GM19239 (cell line): Measurements from ENCODE around the gene C2orf66.

Experiments used
- DNase-seq: peaks from one replicate; pipeline ENCODE4 v3.0.0; 2011; ENCODE audit warnings: low spot score; ENCODE audit not compliant: insufficient read length
- FAIRE-seq: peaks from 2 replicates; lab custom pipeline; 2011; peaks lifted over from hg19 to GRCh38; lab: Jason Lieb, UNC

Gene C2orf66

DNA sequence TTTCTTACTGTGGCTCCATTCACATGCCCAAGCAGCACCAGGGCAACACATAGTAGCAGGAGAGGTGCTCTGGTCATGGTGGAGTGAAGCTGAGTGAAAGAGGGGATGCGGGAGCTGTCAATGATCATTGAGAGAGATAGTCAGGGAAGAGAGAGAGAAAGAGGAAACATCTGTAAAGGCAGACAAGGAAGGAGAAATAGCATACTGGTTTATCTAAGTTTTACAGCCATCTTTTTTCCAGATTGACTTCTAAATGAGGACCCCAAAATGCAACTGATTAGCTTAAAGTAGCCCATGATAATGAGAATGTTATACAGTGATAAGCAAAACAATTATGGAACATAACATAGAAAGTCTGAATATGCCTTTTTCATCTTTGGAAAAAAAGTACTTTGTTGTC lies at the start of gene C2orf66:
Gene C2orf66, minus strand, starts transcription at position 96 of the 400 bp plus-strand sequence. Its CDS starts 19 bp downstream, at position 77.
- FAIRE-seq (no peak), DNase-seq (no peak)

DNA sequence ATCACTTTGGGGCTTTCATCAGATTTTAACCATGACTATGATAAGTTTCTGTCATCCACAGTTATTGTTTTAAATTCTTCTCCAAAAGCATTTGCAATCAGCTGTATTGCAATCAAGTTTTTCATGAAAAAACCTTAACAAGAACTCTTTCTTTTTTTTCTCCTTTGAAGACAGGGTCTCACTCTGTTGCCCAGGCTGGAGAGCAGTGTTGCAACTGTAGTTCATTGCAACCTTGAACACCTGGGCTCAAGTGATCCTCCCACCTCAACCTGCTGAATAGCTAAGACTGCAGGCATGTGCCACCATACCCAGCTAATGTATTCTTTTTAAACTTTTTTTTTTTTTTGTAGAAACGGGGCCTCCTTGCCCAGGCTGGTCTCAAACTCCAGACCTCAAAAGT lies 45.5 kb upstream of the C2orf66 start:
- FAIRE-seq (no peak), DNase-seq (no peak)

DNA sequence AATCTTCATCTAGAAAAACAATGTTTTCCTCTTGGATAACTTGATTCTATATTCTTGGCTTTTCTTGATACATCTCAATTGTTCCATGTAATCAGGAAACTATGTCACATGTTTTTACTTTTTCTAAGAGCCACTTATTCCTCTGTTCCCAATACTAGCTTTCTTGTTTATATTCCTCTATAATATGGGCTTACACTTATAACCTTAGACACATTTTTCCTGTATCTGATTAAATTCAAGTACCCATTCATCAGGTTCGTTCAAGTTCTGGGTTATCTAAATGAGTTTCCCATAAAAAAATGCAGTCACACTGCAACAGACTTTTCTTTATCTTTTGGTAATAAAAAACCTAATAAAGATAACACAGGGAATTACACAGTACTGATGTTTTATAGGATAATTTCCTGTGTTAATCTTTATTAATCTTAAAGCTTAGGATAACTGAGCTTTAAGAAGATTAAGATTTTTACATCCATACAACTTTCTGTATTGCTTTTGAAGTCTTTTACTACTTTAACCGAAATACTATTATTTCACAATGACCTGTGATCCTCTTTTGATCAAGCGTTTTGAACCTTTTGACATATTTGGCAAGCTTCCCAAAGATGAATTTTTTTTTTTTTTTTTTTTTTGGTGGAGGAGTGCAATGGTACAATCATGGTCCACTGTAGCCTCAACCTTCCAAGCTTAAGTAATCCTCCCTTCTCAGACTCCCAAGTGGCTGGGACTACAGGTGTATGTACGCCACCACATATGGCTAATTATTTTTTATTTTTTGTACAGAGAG lies 44.3 kb upstream of the C2orf66 start:
- FAIRE-seq: peak; percentile 56
- no peak for DNase-seq

DNA sequence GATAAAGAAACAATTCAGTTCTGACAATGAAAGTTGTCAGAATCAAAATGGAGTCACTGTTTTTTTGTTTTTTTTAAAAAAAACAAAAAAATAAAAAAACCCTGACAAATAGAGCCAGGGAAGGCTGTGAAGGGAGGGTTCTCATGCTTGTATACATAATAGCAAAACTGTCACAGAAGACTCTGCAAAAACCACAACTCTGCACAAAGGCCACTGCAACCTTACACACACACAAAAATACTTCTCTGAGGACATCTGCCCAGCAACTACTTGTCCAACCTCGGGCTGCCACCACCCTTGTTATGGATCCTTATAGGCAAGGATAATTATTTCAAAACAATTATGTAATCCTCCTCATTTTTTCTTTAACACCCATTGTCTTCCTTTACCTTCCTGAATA lies 41.9 kb upstream of the C2orf66 start:
- FAIRE-seq (no peak), DNase-seq (no peak)

DNA sequence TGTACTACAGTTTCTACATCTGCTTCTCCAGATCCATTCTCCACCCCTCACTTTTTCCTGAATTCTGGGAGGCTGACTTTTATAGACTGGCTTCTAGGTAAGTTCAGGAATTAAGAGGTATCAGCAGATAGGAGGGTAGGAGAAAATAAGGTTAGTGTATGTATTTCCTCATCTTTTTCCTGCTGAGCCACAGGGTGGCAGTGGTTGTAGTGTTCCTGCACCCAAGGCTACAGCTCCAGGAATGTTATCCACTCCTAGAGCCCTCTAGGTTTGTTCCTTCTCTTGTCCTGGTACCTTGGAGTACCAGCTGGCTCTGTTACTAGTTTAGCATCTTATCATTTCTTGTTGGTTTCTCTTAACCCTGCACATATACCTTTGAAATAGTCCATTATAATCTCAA lies 40.7 kb upstream of the C2orf66 start:
- DNase-seq: no peak
- no peak for FAIRE-seq

DNA sequence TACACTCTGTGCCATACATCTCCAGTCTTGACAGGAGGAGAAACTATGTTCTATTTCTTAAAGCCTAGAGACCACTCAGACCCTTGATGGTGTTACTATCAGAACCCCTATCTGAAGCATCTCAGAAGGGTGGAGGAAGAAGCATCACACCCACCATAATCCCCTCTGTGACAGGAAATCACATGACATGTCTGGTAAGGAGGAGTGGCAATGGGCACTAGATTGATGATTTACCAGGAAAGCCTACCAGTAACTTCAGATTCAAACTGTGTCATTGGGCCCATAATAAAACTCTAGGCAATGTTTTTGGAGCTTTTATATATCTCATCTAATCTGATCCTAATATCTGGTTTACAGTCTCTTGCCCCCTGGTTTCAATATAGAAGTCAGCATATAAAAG lies 37.1 kb upstream of the C2orf66 start:
- DNase-seq (no peak), FAIRE-seq (peak; percentile 21)

GRCh38 chr2:196845371-196845770 lies 36.2 kb upstream of the C2orf66 start:
- FAIRE-seq (no peak), DNase-seq (no peak)

DNA sequence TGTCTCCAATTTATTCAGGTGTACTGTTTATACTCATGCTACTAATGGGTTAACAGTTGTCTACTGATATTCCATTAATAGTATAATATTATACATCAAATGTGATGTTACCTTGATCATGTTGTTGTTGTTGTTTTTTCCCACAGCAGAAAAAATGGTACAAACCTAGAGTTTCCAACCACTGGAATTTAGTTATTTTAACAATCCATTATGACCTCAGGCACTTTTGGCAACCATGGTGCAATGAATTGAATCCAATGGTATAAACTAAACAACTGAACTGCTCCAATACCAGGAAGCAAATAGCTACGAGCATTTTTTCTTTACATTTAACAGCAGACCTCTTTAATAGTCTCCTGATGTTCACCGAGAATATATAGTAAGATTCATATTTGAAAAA lies 31.0 kb upstream of the C2orf66 start:
- FAIRE-seq (no peak), DNase-seq (no peak)

GRCh38 chr2:196839574-196839973 lies 30.4 kb upstream of the C2orf66 start:
- no peak for DNase-seq
- FAIRE-seq: no peak

DNA sequence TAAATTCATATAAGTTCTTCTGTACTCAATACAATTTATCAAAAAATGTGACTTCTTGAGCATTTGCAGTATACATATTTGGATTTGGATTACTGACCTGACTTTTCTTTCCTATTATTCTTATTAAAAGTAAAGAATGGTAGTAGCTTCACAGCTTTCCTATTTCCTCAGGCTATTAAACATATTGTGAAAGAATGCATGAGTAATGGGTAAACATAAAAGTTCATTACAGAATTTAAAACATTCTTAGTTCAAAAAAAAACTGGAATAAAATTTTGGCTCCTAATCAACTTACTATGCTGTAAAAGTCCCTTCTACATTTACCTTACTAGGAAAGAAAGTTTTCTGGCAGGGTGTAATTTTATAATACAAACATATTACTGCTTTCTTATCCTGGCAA lies 27.3 kb upstream of the C2orf66 start:
- FAIRE-seq (no peak), DNase-seq (no peak)

DNA sequence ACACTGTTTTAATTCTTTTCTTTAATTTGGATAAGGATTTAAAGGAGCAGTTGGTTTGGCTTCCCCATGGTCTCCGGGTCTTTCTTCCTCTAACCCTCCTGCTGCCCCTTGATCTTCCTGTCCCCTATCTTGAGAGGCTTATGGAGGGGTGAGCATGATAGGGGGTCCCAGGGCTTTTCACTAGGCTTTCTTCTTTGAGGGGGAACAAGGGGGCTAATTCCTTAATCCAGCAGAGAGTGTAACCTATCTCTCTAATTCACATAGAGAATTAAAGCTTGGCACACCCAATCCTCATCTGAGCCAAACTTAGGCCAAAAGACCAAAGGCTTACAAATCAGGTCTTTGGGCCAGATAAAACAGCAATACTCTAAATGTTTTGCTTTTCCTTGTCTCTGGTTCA lies 21.5 kb upstream of the C2orf66 start:
- FAIRE-seq: no peak
- no peak for DNase-seq

- DNase-seq: no peak
- no peak for FAIRE-seq
Measured at GRCh38 chr2:196827356-196827755, 18.2 kb upstream of the C2orf66 start.

DNA sequence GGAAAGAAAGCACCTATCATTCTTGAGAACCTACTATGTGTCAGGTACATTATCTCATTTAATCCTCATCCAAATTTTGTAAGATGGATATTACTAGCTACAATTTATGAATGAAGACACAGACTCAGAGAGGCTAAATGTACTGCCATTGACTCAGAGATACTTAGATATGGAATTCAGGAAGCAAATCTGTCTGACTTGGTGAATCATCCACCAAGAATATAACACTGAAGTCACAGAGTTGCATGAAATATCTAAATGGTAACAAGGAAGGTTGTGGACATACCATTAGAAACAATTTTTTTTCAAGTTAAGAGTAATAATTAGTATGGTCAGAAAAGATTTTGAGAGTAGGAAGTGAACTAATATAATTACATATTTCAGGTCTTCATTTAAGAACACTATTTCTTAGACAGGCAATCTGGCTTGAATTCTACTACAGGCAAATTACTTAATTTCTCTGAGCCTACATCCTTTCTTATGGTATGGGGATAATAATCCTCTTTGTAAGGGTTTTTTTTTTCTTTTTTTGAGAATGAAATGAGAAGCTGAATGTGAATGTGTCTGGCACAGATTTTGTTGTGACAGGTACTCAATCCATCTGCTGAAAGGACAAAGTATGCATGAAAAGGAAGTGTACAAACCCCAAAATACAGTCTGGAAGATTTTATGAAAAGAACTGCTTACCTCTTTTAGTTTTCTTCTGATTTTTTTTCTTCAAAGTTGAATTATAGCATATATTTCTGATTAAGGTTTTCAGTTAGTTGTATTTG lies 14.8 kb upstream of the C2orf66 start:
- DNase-seq (no peak), FAIRE-seq (no peak)

DNA sequence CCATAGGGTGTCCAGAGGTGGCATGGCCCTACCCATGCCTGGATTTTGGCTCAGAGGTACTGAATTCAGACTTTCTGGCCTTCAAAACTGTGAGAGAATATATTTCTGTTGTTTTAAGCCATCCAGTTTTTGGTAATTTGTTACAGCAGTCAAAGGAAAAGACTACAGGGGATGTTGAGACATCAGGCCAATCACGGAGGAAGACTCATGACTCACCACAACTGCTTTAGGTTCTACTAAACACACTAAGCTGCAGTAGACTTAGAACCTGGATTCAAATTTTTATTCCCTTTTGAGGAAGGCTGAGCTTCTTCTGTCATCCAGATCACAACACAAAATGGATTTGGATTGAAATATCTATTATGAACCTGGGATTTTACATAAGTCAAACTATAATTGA lies 12.0 kb upstream of the C2orf66 start:
- FAIRE-seq: no peak

GRCh38 chr2:196808083-196808665 lies 981 bp downstream of the C2orf66 start:
- DNase-seq: no peak
- no peak for FAIRE-seq

More for the DNA sequence above, 12.0 kb upstream of the C2orf66 start:
- DNase-seq: no peak

- FAIRE-seq (no peak), DNase-seq (no peak)
Measured at GRCh38 chr2:196804381-196804780, 4.8 kb downstream of the C2orf66 start.

- DNase-seq (no peak), FAIRE-seq (no peak)
Measured at GRCh38 chr2:196802401-196802800, 6.8 kb downstream of the C2orf66 start.

DNA sequence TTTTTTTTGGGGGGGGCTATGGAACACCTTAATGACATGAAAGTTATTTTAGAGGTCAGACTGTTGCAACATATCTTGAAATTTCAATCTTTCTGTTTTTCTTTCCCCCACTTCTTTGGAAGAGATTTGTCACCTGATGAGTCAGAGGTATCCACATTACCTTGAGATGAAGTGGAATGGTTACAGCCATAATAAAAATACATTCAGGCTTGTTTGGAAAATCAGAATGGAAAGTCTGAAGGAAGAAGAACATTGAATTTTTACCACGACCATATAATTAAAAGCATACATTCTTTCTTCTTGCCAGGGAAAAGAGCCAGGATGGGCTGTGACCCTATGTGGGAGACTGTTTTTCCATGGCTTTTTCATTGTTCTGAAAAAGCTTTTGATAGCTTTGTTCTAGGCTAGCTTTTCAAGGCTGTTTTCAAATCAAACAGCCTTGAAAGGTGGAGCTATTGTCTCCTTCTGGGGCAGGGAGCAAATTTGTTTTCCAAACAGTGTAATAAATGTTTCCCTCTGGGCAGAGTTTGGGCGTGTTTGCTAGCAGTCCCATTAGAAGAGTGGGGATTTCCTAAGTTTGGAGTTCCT lies 7.4 kb downstream of the C2orf66 start:
- DNase-seq: no peak
- no peak for FAIRE-seq

DNA sequence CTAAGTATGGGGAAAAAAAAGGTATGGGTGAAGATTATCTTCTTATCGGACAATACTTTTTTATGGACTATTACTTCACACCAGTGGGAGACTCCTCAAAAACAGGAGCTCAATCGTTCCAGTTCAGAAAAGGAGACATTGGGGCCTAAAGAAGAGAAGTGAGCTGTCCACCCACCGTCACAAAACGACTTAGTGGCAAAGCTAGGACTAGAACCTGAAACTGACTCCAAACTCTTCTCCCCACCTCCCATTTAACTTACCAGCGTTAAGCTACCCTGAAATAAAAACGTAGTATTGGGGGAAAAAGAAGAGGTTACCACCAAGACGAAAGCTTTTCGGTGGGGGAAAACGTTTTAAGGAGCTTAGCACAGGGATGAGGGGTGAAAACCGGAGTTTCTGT lies 10.2 kb downstream of the C2orf66 start:
- DNase-seq (no peak), FAIRE-seq (no peak)

- FAIRE-seq: no peak
Measured at GRCh38 chr2:196792865-196793264, 16.3 kb downstream of the C2orf66 start.

More at GRCh38 chr2:196792865-196793264, 16.3 kb downstream of the C2orf66 start:
- no peak for DNase-seq
